Body of pancreas (tissue), 4 donors: ENCODE results near the gene TMEM98.

Experiments used
- CTCF ChIP-seq, 7 experiments: fragments of 450-650 bp in 4 of 7; fragments of 200-600 bp in 3 of 7; sonication (generic) in 3 of 7; IDR thresholded peaks; one replicate each; pipeline ENCODE4 v1.5.1; 2016 to 2019; ENCODE audit warnings: antibody characterized with exemption in 7 of 7
- POLR2A ChIP-seq, 3 donors: fragments of 450-650 bp; IDR thresholded peaks; one replicate each; pipeline ENCODE4 v1.6.1; 2016; ENCODE audit warnings: antibody characterized with exemption in 3 of 3, mild to moderate bottlenecking in 2 of 3

DNA sequence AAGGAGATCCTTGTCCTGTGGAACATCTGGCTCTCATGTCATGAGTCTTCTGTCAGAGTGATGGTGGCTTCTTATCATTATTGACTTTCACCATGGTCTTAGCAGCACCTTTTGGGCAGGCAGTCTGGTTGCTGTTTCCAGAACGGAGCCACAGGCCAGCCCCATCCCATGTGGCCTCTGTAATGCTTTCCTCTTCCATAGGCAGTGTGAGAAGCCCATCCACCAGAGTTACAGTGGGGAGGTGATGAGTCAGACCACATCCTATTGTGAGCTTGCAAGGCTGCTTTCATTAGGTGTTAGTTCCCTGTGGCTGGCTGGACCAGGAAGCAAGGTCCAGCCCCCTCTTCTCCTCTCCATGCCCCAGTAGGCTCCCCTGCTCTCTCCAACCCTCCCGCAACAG, 32.9 kb downstream of the TMEM98 start:
- TF ChIP-seq POLR2A (IDR thresholded peaks at IDR 0.05) (no peak), CTCF (IDR thresholded peaks at IDR 0.05) (no peak)
